Tongue (tissue), 3 donors: ENCODE data around the gene CYS1. TPM values are rescaled to one million over a fixed set of nuclear protein-coding genes. Genes with fewer than 3 reads are reported as not detected.
"Not testable (repeated sequence)": the region's sequence is repeated elsewhere in the genome, so short reads cannot be mapped to it uniquely, and the experiment has no call there.

Experiments used
- DNase-seq: peaks from one replicate; pipeline ENCODE4 v3.0.0-alpha.2; 2015
- small RNA-seq: library from RNA; depleted of rRNA; stranded (forward); fragments of <200 nt; gene quantifications from one replicate; pipeline ENCODE3, GENCODE V24; 2014; ENCODE audit warnings: low replicate concordance
- total RNA-seq: library from RNA; depleted of rRNA; stranded (reverse); fragments of >200 nt; gene quantifications from one replicate; pipeline ENCODE4 v1.2.3, GENCODE V29; 2014

CYS1 gene
- total RNA-seq, 1 donor from 2014 or later = 5.4 TPM

- not testable (repeated sequence) for DNase-seq
Observed at GRCh38 chr2:10012366-10012962, 67.7 kb downstream of the CYS1 start.

- DNase-seq = not testable (repeated sequence)
Observed at GRCh38 chr2:10011606-10012325, 68.4 kb downstream of the CYS1 start.

- not testable (repeated sequence) for DNase-seq
Observed at GRCh38 chr2:10010861-10011605, 69.2 kb downstream of the CYS1 start.

- DNase-seq = peak; percentile 51
Observed at GRCh38 chr2:10009811-10010781, 70.1 kb downstream of the CYS1 start.

GRCh38 chr2:10009271-10009810 is 70.9 kb downstream of the CYS1 start:
- peak; percentile 64 for DNase-seq

GRCh38 chr2:10008809-10009176 is 71.4 kb downstream of the CYS1 start:
- DNase-seq = no peak

- no peak for DNase-seq
Observed at GRCh38 chr2:10007921-10008808, 72.0 kb downstream of the CYS1 start.

- no peak for DNase-seq
Observed at GRCh38 chr2:10007435-10007834, 72.8 kb downstream of the CYS1 start.

Small RNA genes within 50 kb of the gene (small RNA-seq; reads per million reads assigned to genes)
- not detected for gene RF00568

Other genes with a start within 250 kb of the CYS1 start
- gene TAF1B, start 236.9 kb downstream of the CYS1 start, total RNA-seq = 38.1 TPM
- gene GRHL1, start 128.7 kb downstream of the CYS1 start, total RNA-seq = 50.3 TPM
- 20.9 TPM for gene KLF11, start 36.9 kb downstream of the CYS1 start, total RNA-seq
- 20.3 TPM for gene RRM2, start 42.3 kb upstream of the CYS1 start, total RNA-seq
- 37.4 TPM for gene HPCAL1, start 222.5 kb upstream of the CYS1 start, total RNA-seq